Stimulated activated naive CD8-positive, alpha-beta T cell treated with anti-CD3 and anti-CD28 coated beads, Interleukin-15, Interleukin-2, amounts not matched to agents 100 ng/mL and 50 ng/mL, for 24 hours (primary cell): ENCODE results near the gene PLA2G4B.

Source experiments
- H3K27ac Mint-ChIP-seq: one replicate; pipeline ENCODE4 v1.8.0; 2021; ENCODE audit warnings: mild to moderate bottlenecking, mixed read lengths
- H3K27me3 Mint-ChIP-seq: one replicate; pipeline ENCODE4 v1.8.0; 2021; ENCODE audit warnings: mixed read lengths
- H3K36me3 Mint-ChIP-seq: one replicate; pipeline ENCODE4 v1.8.0; 2021; ENCODE audit warnings: low read depth, mixed read lengths
- H3K4me1 Mint-ChIP-seq: one replicate; pipeline ENCODE4 v1.8.0; 2021; ENCODE audit warnings: low read depth, mixed read lengths
- H3K4me3 Mint-ChIP-seq: one replicate; pipeline ENCODE4 v1.8.0; 2021; ENCODE audit warnings: mild to moderate bottlenecking, mixed read lengths
- H3K9me3 Mint-ChIP-seq: one replicate; pipeline ENCODE4 v1.8.0; 2021; ENCODE audit warnings: mixed read lengths

PLA2G4B gene

GRCh38 chr15:41886741-41887140, 48.1 kb downstream of the PLA2G4B start:
- Mint-ChIP-seq H3K4me1 (peaks cover 14% of the 10 kb centered on the region), H3K4me3 (no peak overlapping the region), H3K9me3 (no peaks in the 10 kb centered on the region), H3K36me3 (no peaks in the 10 kb centered on the region), H3K27me3 (no peaks in the 10 kb centered on the region), H3K27ac (no peak overlapping the region)

GRCh38 chr15:41887161-41887560, 48.5 kb downstream of the PLA2G4B start:
- H3K27me3 Mint-ChIP-seq = no peaks in the 10 kb centered on the region
- H3K4me1 Mint-ChIP-seq = peaks cover 14% of the 10 kb centered on the region
- H3K4me3 Mint-ChIP-seq = no peak overlapping the region
- no peaks in the 10 kb centered on the region for H3K36me3 Mint-ChIP-seq
- no peak overlapping the region for H3K27ac Mint-ChIP-seq
- H3K9me3 Mint-ChIP-seq = no peaks in the 10 kb centered on the region

- no peaks in the 10 kb centered on the region for H3K9me3 Mint-ChIP-seq
- no peaks in the 10 kb centered on the region for H3K36me3 Mint-ChIP-seq
- H3K27me3 Mint-ChIP-seq = no peaks in the 10 kb centered on the region
- H3K4me3 Mint-ChIP-seq = no peak overlapping the region
- peaks cover 18% of the 10 kb centered on the region for H3K4me1 Mint-ChIP-seq
- no peak overlapping the region for H3K27ac Mint-ChIP-seq
Measured at GRCh38 chr15:41887893-41888292, 49.2 kb downstream of the PLA2G4B start.

DNA sequence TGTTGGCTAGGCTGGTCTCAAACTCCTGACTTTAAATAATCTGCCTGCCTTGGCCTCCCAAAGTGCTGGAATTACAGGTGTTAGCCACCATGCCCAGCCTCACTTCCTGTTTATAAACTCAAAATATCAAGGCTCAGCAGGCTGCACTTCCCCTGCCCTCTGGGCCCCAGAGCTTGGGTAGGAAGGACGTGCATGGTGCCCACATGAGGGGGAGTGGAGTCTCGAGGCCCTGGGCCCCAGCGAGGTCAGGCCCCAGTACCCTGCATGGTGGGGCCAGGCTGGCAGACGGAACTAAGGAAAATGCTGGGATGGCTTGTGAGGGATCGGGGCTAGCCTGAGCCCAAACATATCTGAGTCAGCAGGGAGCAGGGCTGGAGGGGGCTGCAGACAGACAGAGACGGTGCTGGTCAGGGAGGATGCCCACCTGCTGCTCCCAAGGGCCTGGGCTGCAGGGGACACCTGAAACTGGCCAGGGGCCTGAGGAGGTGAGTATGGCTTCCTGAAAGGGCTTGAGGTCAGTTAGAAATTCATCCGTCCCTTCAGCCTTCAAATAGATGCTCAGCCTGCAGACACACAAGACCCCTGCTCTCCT, 50.1 kb downstream of the PLA2G4B start:
- peaks cover 22% of the 10 kb centered on the region for H3K4me1 Mint-ChIP-seq
- H3K36me3 Mint-ChIP-seq = no peaks in the 10 kb centered on the region
- no peaks in the 10 kb centered on the region for H3K9me3 Mint-ChIP-seq

GRCh38 chr15:41890050-41890690, 51.5 kb downstream of the PLA2G4B start:
- Mint-ChIP-seq H3K36me3 (no peaks in the 10 kb centered on the region), H3K27ac (no peak overlapping the region), H3K27me3 (no peaks in the 10 kb centered on the region), H3K9me3 (no peaks in the 10 kb centered on the region), H3K4me1 (peaks cover 35% of the 10 kb centered on the region), H3K4me3 (no peak overlapping the region)

More for the DNA sequence above, 50.1 kb downstream of the PLA2G4B start:
- Mint-ChIP-seq H3K27me3 (no peaks in the 10 kb centered on the region), H3K27ac (no peak overlapping the region), H3K4me3 (no peak overlapping the region)

DNA sequence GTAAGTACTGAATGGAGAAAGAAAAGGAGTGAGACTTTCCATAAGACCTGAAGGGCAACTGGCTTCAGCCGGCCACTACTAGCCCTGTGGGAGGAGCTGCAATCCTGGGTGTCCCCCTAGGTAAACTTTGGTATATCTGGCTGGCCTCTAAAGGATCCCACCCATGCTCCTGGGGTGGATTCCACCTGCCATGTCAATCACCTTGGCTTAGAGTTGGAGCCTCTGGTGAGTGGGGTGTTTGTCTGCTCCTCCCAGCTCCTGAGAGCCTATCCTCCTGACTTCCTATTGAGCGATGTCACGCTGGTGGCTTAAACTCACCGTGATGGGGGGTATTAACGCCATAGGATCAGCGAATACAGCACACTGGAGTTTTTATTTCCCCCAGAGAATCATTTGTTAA, 52.6 kb downstream of the PLA2G4B start:
- Mint-ChIP-seq H3K36me3 (no peaks in the 10 kb centered on the region), H3K4me1 (peaks cover 35% of the 10 kb centered on the region), H3K4me3 (no peak overlapping the region), H3K27me3 (no peaks in the 10 kb centered on the region), H3K9me3 (no peaks in the 10 kb centered on the region), H3K27ac (no peak overlapping the region)

- Mint-ChIP-seq H3K4me1 (peaks cover 35% of the 10 kb centered on the region), H3K27ac (no peak overlapping the region), H3K4me3 (no peak overlapping the region)
Measured at GRCh38 chr15:41891946-41892345, 53.3 kb downstream of the PLA2G4B start.

GRCh38 chr15:41892621-41893421, 54.2 kb downstream of the PLA2G4B start:
- H3K27me3 Mint-ChIP-seq = no peaks in the 10 kb centered on the region
- peaks cover 32% of the 10 kb centered on the region for H3K4me1 Mint-ChIP-seq
- H3K36me3 Mint-ChIP-seq = peaks cover 4% of the 10 kb centered on the region
- H3K4me3 Mint-ChIP-seq = no peak overlapping the region
- H3K9me3 Mint-ChIP-seq = no peaks in the 10 kb centered on the region
- H3K27ac Mint-ChIP-seq = no peak overlapping the region

More at GRCh38 chr15:41891946-41892345, 53.3 kb downstream of the PLA2G4B start:
- Mint-ChIP-seq H3K9me3 (no peaks in the 10 kb centered on the region), H3K36me3 (no peaks in the 10 kb centered on the region), H3K27me3 (no peaks in the 10 kb centered on the region)

GRCh38 chr15:41893422-41894250, 55.0 kb downstream of the PLA2G4B start, which contains the start of gene SPTBN5:
TSS of gene SPTBN5 (minus strand) at chr15:41894053. CDS start at chr15:41893497, 556 bp downstream.
- H3K4me1 Mint-ChIP-seq = peaks cover 28% of the 10 kb centered on the region

GRCh38 chr15:41894251-41894790, 55.7 kb downstream of the PLA2G4B start:
- Mint-ChIP-seq H3K4me3 (no peak overlapping the region), H3K36me3 (peaks cover 8% of the 10 kb centered on the region), H3K9me3 (no peaks in the 10 kb centered on the region), H3K27ac (peak overlapping the region; percentile 72), H3K27me3 (no peaks in the 10 kb centered on the region), H3K4me1 (peaks cover 24% of the 10 kb centered on the region)

More at GRCh38 chr15:41893422-41894250, 55.0 kb downstream of the PLA2G4B start, which contains the start of gene SPTBN5:
- Mint-ChIP-seq H3K36me3 (peaks cover 4% of the 10 kb centered on the region), H3K27ac (peak within 1 kb of the TSS; percentile 72), H3K27me3 (no peaks in the 10 kb centered on the region), H3K4me3 (no peak within 1 kb of the TSS), H3K9me3 (no peaks in the 10 kb centered on the region)

GRCh38 chr15:41894791-41895463, 56.3 kb downstream of the PLA2G4B start:
- peaks cover 8% of the 10 kb centered on the region for H3K36me3 Mint-ChIP-seq
- H3K27ac Mint-ChIP-seq = peak overlapping the region; percentile 72
- H3K4me3 Mint-ChIP-seq = no peak overlapping the region
- H3K9me3 Mint-ChIP-seq = no peaks in the 10 kb centered on the region
- H3K4me1 Mint-ChIP-seq = peaks cover 24% of the 10 kb centered on the region
- H3K27me3 Mint-ChIP-seq = no peaks in the 10 kb centered on the region

DNA sequence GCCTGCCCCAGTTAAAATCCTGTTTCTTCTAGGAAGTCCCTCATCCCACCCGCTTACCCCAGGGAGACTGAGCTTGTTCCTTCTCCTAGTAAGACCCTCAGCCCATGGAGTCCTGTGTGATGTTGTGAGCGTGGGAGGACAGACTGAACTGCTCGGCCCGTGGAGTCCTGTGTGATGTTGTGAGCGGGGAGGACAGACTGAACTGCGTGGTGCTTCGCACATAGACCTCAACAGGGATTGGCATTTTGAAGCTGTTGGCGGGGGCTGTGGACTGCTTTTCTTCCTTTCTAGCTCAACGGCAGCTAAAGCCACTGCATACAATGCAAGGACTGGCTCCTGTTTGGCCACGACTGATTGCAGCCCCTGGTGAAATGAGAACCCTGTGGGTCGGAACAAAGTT, 56.8 kb downstream of the PLA2G4B start:
- Mint-ChIP-seq H3K27me3 (no peaks in the 10 kb centered on the region), H3K4me3 (no peak overlapping the region), H3K9me3 (no peaks in the 10 kb centered on the region), H3K27ac (peak overlapping the region; percentile 72), H3K4me1 (peaks cover 24% of the 10 kb centered on the region), H3K36me3 (peaks cover 8% of the 10 kb centered on the region)

DNA sequence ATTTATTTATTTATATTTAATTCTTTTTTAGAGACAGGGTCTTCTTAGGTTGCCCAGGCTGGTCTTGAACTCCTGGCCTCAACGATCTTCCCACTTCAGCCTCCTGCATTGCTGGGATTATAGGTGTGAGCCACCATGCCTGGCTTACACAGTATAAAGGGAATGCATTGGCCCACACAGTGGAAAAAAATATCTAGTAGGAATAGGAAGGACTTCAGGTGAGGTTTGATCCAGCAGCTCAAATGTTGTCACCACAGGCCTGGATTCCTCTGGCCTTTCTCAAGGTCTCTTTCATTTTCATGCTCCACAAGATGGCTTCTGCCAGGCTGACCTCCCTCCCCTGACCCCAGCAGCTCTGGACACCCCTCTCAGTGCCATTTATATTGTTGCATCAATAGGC, 57.3 kb downstream of the PLA2G4B start:
- no peak overlapping the region for H3K4me3 Mint-ChIP-seq
- no peaks in the 10 kb centered on the region for H3K27me3 Mint-ChIP-seq
- H3K27ac Mint-ChIP-seq = no peak overlapping the region
- peaks cover 12% of the 10 kb centered on the region for H3K36me3 Mint-ChIP-seq
- H3K4me1 Mint-ChIP-seq = peaks cover 24% of the 10 kb centered on the region
- no peaks in the 10 kb centered on the region for H3K9me3 Mint-ChIP-seq

DNA sequence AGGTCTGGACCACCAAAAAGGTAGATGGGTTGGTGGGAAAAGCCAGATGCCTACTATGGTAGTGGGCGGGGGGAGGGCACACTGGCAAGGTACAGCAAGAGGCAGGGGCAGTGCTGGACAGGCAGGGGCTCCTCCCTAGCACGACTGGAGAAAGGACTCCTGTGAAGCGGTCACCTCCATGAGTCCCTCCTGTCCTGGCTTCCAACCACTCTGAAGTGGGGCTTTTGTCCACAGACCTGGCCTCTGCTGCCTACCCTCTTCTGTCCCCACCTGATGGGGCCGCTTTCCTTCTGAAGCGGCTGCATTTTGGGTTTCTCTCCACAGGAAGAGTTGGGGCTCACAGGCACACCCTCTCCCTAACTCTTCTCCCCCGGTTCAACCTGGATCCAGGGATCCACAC, 57.9 kb downstream of the PLA2G4B start:
- peaks cover 18% of the 10 kb centered on the region for H3K36me3 Mint-ChIP-seq
- peaks cover 24% of the 10 kb centered on the region for H3K4me1 Mint-ChIP-seq
- H3K4me3 Mint-ChIP-seq = no peak overlapping the region
- H3K9me3 Mint-ChIP-seq = no peaks in the 10 kb centered on the region
- no peak overlapping the region for H3K27ac Mint-ChIP-seq
- no peaks in the 10 kb centered on the region for H3K27me3 Mint-ChIP-seq
